ENCODE results near the gene DNM2. TPM values are rescaled to one million over a fixed set of nuclear protein-coding genes. Genes with fewer than 3 reads are reported as not detected.

DNM2 gene
- total RNA-seq, 4 donors from 2014 or later = 182 to 245 (median 218) TPM

- H3K4me3 ChIP-seq (ENCODE audit: low read depth, poor library complexity, severe bottlenecking) = no peak overlapping the region
- WGBS, 2 donors = 92 to 93% methylated on average over 15 of the region's 15 CpGs
Observed at GRCh38 chr19:10682397-10683063, 35.3 kb upstream of the DNM2 start.

GRCh38 chr19:10683064-10683426 is 34.8 kb upstream of the DNM2 start:
- intact Hi-C loops (cut with DNase I; ENCODE audit: low total_unique reads) = no loop called here
- TF ChIP-seq POLR2A (IDR thresholded peaks at IDR 0.05) (no peak), CTCF (IDR thresholded peaks at IDR 0.05) (no peak)
- DNase-seq (ENCODE audit: low spot score in 2 of 2) = no peak
- WGBS, 2 donors = 92% methylated on average over 15 of the region's 15 CpGs
- no peak overlapping the region for H3K4me3 ChIP-seq (ENCODE audit: low read depth, poor library complexity, severe bottlenecking)

More at GRCh38 chr19:10682397-10683063, 35.3 kb upstream of the DNM2 start:
- intact Hi-C loops (cut with DNase I; ENCODE audit: low total_unique reads) = no loop called here
- DNase-seq (ENCODE audit: low spot score in 2 of 2) = no peak
- TF ChIP-seq CTCF (IDR thresholded peaks at IDR 0.05) (no peak), POLR2A (IDR thresholded peaks at IDR 0.05) (no peak)

GRCh38 chr19:10683582-10683981 is 34.3 kb upstream of the DNM2 start:
- TF ChIP-seq POLR2A (IDR thresholded peaks at IDR 0.05) (no peak), CTCF (IDR thresholded peaks at IDR 0.05) (no peak)
- no peak for DNase-seq (ENCODE audit: low spot score in 2 of 2)
- intact Hi-C loops (cut with DNase I; ENCODE audit: low total_unique reads) = no loop called here
- no peak overlapping the region for H3K4me3 ChIP-seq (ENCODE audit: low read depth, poor library complexity, severe bottlenecking)
- WGBS, 2 donors = 85 to 86% methylated on average over 21 of the region's 21 CpGs

- TF ChIP-seq POLR2A (IDR thresholded peaks at IDR 0.05) (no peak), CTCF (IDR thresholded peaks at IDR 0.05) (no peak)
- intact Hi-C loops (cut with DNase I; ENCODE audit: low total_unique reads) = no loop called here
- no peak overlapping the region for H3K4me3 ChIP-seq (ENCODE audit: low read depth, poor library complexity, severe bottlenecking)
- 53 to 67% methylated on average over 5 of the region's 5 CpGs for WGBS, 2 donors
- DNase-seq (ENCODE audit: low spot score in 2 of 2) = no peak
Observed at GRCh38 chr19:10685210-10685609, 32.7 kb upstream of the DNM2 start.

GRCh38 chr19:10686193-10686592 is 31.7 kb upstream of the DNM2 start:
- 78 to 92% methylated on average over 10 of the region's 10 CpGs for WGBS, 2 donors
- no peak overlapping the region for H3K4me3 ChIP-seq (ENCODE audit: low read depth, poor library complexity, severe bottlenecking)
- DNase-seq (ENCODE audit: low spot score in 2 of 2) = no peak
- no peak for TF ChIP-seq POLR2A (IDR thresholded peaks at IDR 0.05)
- TF ChIP-seq CTCF (IDR thresholded peaks at IDR 0.05) = no peak
- intact Hi-C loops (cut with DNase I; ENCODE audit: low total_unique reads) = no loop called here

All from lower leg skin (tissue), 4 donors.